ENCODE measurements around the gene GTPBP4. TPM values are rescaled to one million over a fixed set of nuclear protein-coding genes. Genes with fewer than 3 reads are reported as not detected.

The GTPBP4 gene
- total and polyA plus RNA-seq, 2 of the 13 experiments (the other 11 are each of a cell fraction or from before 2014, with no cell fraction given): 24.1 to 85.5 TPM

DNA sequence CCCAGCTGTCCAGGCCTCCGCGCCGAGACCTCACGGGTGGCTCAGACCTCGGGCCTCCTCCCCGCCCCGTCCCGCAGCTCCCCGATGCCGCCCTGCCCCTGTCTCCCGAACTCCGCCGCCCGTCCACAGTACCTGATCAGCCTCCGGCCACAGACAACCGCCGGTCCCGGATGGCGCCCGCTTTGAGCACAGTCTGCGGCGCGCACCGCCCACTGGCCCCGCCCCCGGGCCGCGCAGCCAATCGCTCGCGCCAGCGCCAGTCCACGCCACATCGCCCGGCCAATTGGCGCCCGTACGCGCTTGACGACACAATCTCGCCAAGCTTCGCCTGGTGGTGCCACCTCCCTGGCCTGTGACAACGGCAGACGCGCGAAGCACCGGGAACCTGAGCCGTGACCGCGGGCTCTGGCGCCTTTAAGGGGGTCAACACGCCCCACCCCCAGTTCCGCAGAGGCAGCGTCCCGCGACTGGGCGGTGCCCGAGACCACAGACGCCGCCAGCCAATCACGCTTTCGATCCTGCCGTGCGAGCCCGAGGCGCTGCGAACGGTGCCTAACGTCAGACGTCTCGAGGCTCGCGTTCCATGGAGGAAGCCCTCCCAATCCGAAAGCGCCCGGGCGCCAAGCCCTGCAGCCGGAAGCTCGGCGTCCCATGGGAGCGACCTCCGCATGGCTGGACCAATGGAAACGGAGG is 60.6 kb downstream of the GTPBP4 start, which contains the start of gene IDI1 (continued):
- TF ChIP-seq HMG20B (CRISPR knock-in tag; conservative IDR thresholded peaks at IDR 0.05) (no peak), YEATS2 (CRISPR knock-in tag; IDR thresholded peaks at IDR 0.05; ENCODE audit: borderline replicate concordance) (peak; percentile 63; the same call in 1 of the 2 replicates), ZNF17 (CRISPR knock-in tag; IDR thresholded peaks at IDR 0.05) (no peak), SIX4 (CRISPR knock-in tag; IDR thresholded peaks at IDR 0.05) (peak; percentile 80), ZNF619 (CRISPR knock-in tag; IDR thresholded peaks at IDR 0.05) (no peak), BCL6 (CRISPR knock-in tag; IDR thresholded peaks at IDR 0.05) (0 out of 2 replicates have a peak, but pooled peaks have one; percentile 21), CBX5 (CRISPR knock-in tag; IDR thresholded peaks at IDR 0.05; ENCODE audit: borderline replicate concordance) (peak; percentile 12; the same call in 1 of the 2 replicates), ZNF781 (CRISPR knock-in tag; IDR thresholded peaks at IDR 0.05; ENCODE audit: borderline replicate concordance, not compliant biosample characterization) (no peak), DMAP1 (CRISPR knock-in tag; IDR thresholded peaks at IDR 0.05) (peak; percentile 84), ZNF768 (CRISPR knock-in tag; IDR thresholded peaks at IDR 0.05) (no peak), MAFF (IDR thresholded peaks at IDR 0.05; ENCODE audit: low read depth, low read length) (no peak), GABPA (IDR thresholded peaks at IDR 0.05; ENCODE audit: low read depth, low read length) (peak; percentile 77), GABPA (CRISPR knock-in tag; IDR thresholded peaks at IDR 0.05; ENCODE audit: low read depth) (peak; percentile 95), MTA1 (CRISPR knock-in tag; IDR thresholded peaks at IDR 0.05; ENCODE audit: borderline replicate concordance) (peak; percentile 44; the same call in 1 of the 2 replicates), KAT8 (CRISPR knock-in tag; IDR thresholded peaks at IDR 0.05) (peak; percentile 68), ZNF263 (CRISPR knock-in tag; IDR thresholded peaks at IDR 0.05) (no peak), ZNF138 (CRISPR knock-in tag; IDR thresholded peaks at IDR 0.05; ENCODE audit: low read depth) (no peak), KDM5B (CRISPR knock-in tag; IDR thresholded peaks at IDR 0.05; ENCODE audit: borderline replicate concordance) (peak; percentile 93), MAF1 (CRISPR knock-in tag; IDR thresholded peaks at IDR 0.05; ENCODE audit: borderline replicate concordance) (peak; percentile 67; the same call in 1 of the 2 replicates), DR1 (CRISPR knock-in tag; IDR thresholded peaks at IDR 0.05) (peak; percentile 99), KAT7 (CRISPR knock-in tag; IDR thresholded peaks at IDR 0.05; ENCODE audit: borderline replicate concordance) (no peak), BORCS8-MEF2B (CRISPR knock-in tag; IDR thresholded peaks at IDR 0.05) (peak; percentile 85; the same call in 1 of the 2 replicates)
- TF ChIP-seq, protein P1, sequence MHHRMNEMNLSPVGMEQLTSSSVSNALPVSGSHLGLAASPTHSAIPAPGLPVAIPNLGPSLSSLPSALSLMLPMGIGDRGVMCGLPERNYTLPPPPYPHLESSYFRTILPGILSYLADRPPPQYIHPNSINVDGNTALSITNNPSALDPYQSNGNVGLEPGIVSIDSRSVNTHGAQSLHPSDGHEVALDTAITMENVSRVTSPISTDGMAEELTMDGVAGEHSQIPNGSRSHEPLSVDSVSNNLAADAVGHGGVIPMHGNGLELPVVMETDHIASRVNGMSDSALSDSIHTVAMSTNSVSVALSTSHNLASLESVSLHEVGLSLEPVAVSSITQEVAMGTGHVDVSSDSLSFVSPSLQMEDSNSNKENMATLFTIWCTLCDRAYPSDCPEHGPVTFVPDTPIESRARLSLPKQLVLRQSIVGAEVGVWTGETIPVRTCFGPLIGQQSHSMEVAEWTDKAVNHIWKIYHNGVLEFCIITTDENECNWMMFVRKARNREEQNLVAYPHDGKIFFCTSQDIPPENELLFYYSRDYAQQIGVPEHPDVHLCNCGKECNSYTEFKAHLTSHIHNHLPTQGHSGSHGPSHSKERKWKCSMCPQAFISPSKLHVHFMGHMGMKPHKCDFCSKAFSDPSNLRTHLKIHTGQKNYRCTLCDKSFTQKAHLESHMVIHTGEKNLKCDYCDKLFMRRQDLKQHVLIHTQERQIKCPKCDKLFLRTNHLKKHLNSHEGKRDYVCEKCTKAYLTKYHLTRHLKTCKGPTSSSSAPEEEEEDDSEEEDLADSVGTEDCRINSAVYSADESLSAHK (CRISPR knock-in tag; IDR thresholded peaks at IDR 0.05; ENCODE audit: borderline replicate concordance): no peak
- TF ChIP-seq, protein P2, sequence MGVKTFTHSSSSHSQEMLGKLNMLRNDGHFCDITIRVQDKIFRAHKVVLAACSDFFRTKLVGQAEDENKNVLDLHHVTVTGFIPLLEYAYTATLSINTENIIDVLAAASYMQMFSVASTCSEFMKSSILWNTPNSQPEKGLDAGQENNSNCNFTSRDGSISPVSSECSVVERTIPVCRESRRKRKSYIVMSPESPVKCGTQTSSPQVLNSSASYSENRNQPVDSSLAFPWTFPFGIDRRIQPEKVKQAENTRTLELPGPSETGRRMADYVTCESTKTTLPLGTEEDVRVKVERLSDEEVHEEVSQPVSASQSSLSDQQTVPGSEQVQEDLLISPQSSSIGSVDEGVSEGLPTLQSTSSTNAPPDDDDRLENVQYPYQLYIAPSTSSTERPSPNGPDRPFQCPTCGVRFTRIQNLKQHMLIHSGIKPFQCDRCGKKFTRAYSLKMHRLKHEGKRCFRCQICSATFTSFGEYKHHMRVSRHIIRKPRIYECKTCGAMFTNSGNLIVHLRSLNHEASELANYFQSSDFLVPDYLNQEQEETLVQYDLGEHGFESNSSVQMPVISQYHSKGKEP (CRISPR knock-in tag; IDR thresholded peaks at IDR 0.05): 0 out of 2 replicates have a peak, but pooled peaks have one; percentile 62
- TF ChIP-seq, protein P3, sequence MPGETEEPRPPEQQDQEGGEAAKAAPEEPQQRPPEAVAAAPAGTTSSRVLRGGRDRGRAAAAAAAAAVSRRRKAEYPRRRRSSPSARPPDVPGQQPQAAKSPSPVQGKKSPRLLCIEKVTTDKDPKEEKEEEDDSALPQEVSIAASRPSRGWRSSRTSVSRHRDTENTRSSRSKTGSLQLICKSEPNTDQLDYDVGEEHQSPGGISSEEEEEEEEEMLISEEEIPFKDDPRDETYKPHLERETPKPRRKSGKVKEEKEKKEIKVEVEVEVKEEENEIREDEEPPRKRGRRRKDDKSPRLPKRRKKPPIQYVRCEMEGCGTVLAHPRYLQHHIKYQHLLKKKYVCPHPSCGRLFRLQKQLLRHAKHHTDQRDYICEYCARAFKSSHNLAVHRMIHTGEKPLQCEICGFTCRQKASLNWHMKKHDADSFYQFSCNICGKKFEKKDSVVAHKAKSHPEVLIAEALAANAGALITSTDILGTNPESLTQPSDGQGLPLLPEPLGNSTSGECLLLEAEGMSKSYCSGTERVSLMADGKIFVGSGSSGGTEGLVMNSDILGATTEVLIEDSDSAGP (CRISPR knock-in tag; IDR thresholded peaks at IDR 0.05; ENCODE audit: borderline replicate concordance): peak; percentile 100

Data from HepG2 (cell line).